Choroid plexus epithelial cell (primary cell): ENCODE results near the gene PLCB1.

ENCODE experiments used
- DNase-seq: peaks from one replicate; pipeline ENCODE4 v3.0.0-alpha.2; 2010; ENCODE audit warnings: low read depth
- H3K4me3 ChIP-seq: 2 replicates; pipeline ENCODE4 v1.5.1; 2011; ENCODE audit warnings: low read depth, mild to moderate bottlenecking, control low read depth, low read length, moderate library complexity
- CTCF ChIP-seq: conservative IDR thresholded peaks from 2 replicates; pipeline ENCODE4 v1.5.1; 2011; ENCODE audit warnings: low read depth, mild to moderate bottlenecking, control low read depth, inconsistent platforms, low read length, moderate library complexity

The PLCB1 gene

GRCh38 chr20:8909596-8909995, 777.5 kb downstream of the PLCB1 start:
- TF ChIP-seq CTCF: no peak
- peak; percentile 19 for DNase-seq
- no peak overlapping the region for H3K4me3 ChIP-seq

DNA sequence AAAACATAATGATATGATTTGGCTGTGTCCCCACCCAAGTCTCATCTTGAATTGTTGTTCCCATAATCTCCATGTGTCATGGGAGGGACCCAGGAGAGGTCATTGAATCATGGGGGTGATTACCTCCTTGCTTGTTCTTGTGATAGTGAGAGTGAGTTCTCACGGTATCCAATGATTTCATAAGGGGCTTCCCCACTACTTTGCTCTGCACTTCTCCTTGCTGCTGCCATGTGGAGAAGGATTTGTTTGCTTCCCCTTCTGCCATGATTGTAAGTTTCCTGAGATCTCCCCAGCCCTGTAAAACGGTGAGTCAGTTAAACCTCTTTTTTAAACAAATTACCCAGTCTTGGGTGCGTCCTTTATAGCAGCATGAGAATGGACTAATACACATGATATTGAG, 780.0 kb downstream of the PLCB1 start:
- no peak for TF ChIP-seq CTCF

GRCh38 chr20:8912731-8913130, 780.7 kb downstream of the PLCB1 start:
- H3K4me3 ChIP-seq: no peak overlapping the region
- DNase-seq: no peak
- no peak for TF ChIP-seq CTCF

More for the DNA sequence above, 780.0 kb downstream of the PLCB1 start:
- DNase-seq: no peak
- H3K4me3 ChIP-seq: no peak overlapping the region

DNA sequence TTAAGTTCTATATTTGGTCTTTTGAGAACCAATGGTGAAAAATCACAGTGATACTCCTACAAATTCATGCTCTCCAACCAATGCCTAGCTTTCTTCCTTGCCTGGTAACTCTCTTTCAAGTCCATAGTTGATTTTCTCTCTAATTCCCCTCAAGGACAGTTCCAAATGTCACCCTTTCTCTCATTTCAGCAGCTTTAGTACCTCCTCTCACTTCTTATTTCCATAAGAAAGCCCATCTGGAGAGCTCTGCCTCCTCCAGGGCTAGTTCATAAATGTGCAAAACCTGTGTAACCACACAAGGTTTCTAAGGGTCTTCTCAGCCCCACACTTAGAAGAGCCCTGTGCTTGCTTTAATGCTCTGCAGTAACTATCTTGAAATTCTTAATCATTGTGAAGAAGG, 781.4 kb downstream of the PLCB1 start:
- no peak overlapping the region for H3K4me3 ChIP-seq

GRCh38 chr20:8914421-8914820, 782.4 kb downstream of the PLCB1 start:
- DNase-seq: no peak
- TF ChIP-seq CTCF: no peak
- H3K4me3 ChIP-seq: no peak overlapping the region

More for the DNA sequence above, 781.4 kb downstream of the PLCB1 start:
- DNase-seq: no peak
- no peak for TF ChIP-seq CTCF

DNA sequence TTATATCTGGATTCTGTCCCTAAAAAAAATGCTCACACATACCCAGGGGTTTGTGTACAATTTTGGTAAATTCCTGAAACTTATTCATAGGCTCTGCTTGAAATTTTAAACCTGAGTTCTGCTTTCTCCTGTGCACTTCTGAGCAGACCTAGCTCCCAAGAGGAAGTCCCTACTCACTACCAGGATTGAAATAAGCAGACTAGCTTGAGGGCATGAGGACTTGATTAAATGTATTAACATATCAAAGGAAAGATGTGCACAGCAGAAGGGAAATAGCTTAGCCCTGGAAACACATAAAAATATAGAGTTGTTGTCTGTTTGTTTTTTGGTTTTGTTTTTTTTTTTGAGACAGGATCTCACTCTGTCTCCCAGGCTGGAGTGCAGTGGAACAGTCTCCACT, 785.0 kb downstream of the PLCB1 start:
- no peak overlapping the region for H3K4me3 ChIP-seq
- no peak for TF ChIP-seq CTCF
- DNase-seq: no peak

DNA sequence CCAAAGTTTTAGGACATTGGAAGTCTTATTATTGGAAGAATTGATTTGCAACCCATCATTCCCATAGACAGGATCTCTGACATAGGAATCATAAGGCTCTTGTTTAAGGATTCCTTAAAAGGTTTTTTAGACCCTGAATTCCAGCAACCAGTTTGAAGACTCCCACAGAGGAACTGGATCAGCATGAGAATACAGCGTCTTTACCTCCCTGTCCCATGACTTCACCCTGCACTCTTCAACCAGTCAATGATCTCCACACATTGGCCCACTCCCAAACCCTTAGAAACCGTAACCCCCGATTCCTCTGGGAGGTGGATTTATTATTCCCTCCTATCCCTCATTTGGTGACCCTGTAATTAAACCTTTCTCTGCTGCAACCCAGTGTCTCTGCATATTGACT, 786.1 kb downstream of the PLCB1 start:
- DNase-seq: no peak
- H3K4me3 ChIP-seq: no peak overlapping the region
- TF ChIP-seq CTCF: no peak
